HepG2 (cell line): ENCODE data around the gene KRTAP2-3. TPM values are rescaled to one million over a fixed set of nuclear protein-coding genes. Genes with fewer than 3 reads are reported as not detected.

ENCODE experiments used
- ATAC-seq: fragments of 200-7000 bp; cut with Tn5 transposase; 3 replicates; pipeline ENCODE4 v1.9.1; 2020; ENCODE audit warnings: mild to moderate bottlenecking, moderate library complexity
- BruUV-seq: library from RNA; stranded (reverse); fragments of 400-500 nt; replicated peaks from 2 replicates; lab custom pipeline; 2021; lab: Mats Ljungman, UMichigan
- CTCF ChIA-PET: fragments of 300-600 bp; formaldehyde crosslinking; extraction: SDS; loops from one replicate; lab custom pipeline; 2021; ENCODE audit warnings: low total read pairs, inconsistent platforms, low intra/inter-chr PET ratio; lab: Yijun Ruan, JAX
- POLR2A ChIA-PET: fragments of 350-600 bp; sonication (Branson Sonifier 250); formaldehyde crosslinking; loops from one replicate; lab custom pipeline; 2020; ENCODE audit warnings: antibody characterized with exemption, inconsistent platforms; lab: Yijun Ruan, JAX
- DNase-seq: peaks from one replicate; pipeline ENCODE4 v3.0.0-alpha.2; 2015; ENCODE audit warnings: low spot score
- FAIRE-seq: peaks from 3 replicates; lab custom pipeline; 2011; peaks lifted over from hg19 to GRCh38; lab: Jason Lieb, UNC
- H2AFZ ChIP-seq: one replicate; pipeline ENCODE4 v1.6.1; 2011; ENCODE audit warnings: low read length, inconsistent platforms
- H3K27ac ChIP-seq: fragments of 300-600 bp; 3 replicates; pipeline ENCODE4 v1.8.0; 2011; ENCODE audit warnings: mixed run types, mild to moderate bottlenecking, mixed read lengths, low read length, inconsistent platforms; ENCODE audit not compliant: insufficient read depth; ENCODE audit errors: extremely low read length
- H3K27me3 ChIP-seq, 2 experiments: fragments of 200-600 bp in 1 of 2; 2 replicates in 1 of 2; 3 replicates in 1 of 2; pipeline versions ENCODE4 v1.6.0 to v1.8.0; 2011; ENCODE audit warnings: low read length in 2 of 2, mild to moderate bottlenecking in 2 of 2, moderate library complexity in 2 of 2, inconsistent platforms in 1 of 2; ENCODE audit not compliant: insufficient read depth in 2 of 2, control insufficient read depth in 1 of 2
- H3K36me3 ChIP-seq, 2 experiments: fragments of 200-600 bp in 1 of 2; replicated peaks in 1 of 2; 2 replicates in 1 of 2; 3 replicates in 1 of 2; pipeline versions ENCODE4 v1.5.1 to v1.8.0; 2011; ENCODE audit warnings: low read length in 2 of 2, inconsistent platforms in 1 of 2; ENCODE audit not compliant: insufficient read depth in 2 of 2, control insufficient read depth in 1 of 2
- H3K4me1 ChIP-seq: 2 replicates; pipeline ENCODE4 v1.5.1; 2012; ENCODE audit warnings: low read length, inconsistent platforms; ENCODE audit not compliant: insufficient read depth
- H3K4me2 ChIP-seq: 2 replicates; pipeline ENCODE4 v1.6.0; 2011; ENCODE audit warnings: low read depth, low read length, inconsistent platforms
- H3K4me3 ChIP-seq, 3 experiments: fragments of 200-600 bp in 1 of 3; sonication (generic), shearing (Covaris generic) in 1 of 3; replicated peaks in 1 of 3; 2 replicates each; pipeline ENCODE4 v1.5.1; 2011 to 2016; ENCODE audit warnings: low read length in 3 of 3, inconsistent platforms in 2 of 3, low read depth in 2 of 3, mild to moderate bottlenecking in 2 of 3, control low read depth in 1 of 3, mixed read lengths in 1 of 3; ENCODE audit not compliant: insufficient read depth in 1 of 3
- H3K79me2 ChIP-seq: one replicate; pipeline ENCODE4 v1.6.1; 2011; ENCODE audit warnings: low read length, inconsistent platforms; ENCODE audit not compliant: insufficient read depth
- H3K9ac ChIP-seq: 2 replicates; pipeline ENCODE4 v1.6.0; 2011; ENCODE audit warnings: mild to moderate bottlenecking, low read depth, low read length, inconsistent platforms; ENCODE audit not compliant: insufficient read depth
- H3K9me3 ChIP-seq: 2 replicates; pipeline ENCODE4 v1.5.1; 2012; ENCODE audit warnings: mild to moderate bottlenecking, low read length
- H4K20me1 ChIP-seq: 2 replicates; pipeline ENCODE4 v1.6.0; 2011; ENCODE audit warnings: inconsistent platforms, mild to moderate bottlenecking, low read length, moderate library complexity; ENCODE audit not compliant: insufficient read depth
- ATF7-NPFF ChIP-seq: sonication (generic); formaldehyde crosslinking; IDR thresholded peaks from 2 replicates; pipeline ENCODE4 v1.8.1; 2023; ENCODE audit warnings: mild to moderate bottlenecking, low read depth, missing genetic modification reagents, moderate library complexity
- ATRX ChIP-seq: sonication (generic); formaldehyde crosslinking; IDR thresholded peaks from 2 replicates; pipeline ENCODE4 v1.4.0; 2020; ENCODE audit warnings: missing genetic modification reagents, borderline replicate concordance
- NCOA2 ChIP-seq: sonication (generic); formaldehyde crosslinking; IDR thresholded peaks from 2 replicates; pipeline ENCODE4 v1.8.0; 2022; ENCODE audit warnings: inconsistent platforms
- ZNF101 ChIP-seq: sonication (generic); formaldehyde crosslinking; IDR thresholded peaks from 2 replicates; pipeline ENCODE4 v1.4.0; 2020; ENCODE audit warnings: mild to moderate bottlenecking, low read depth, missing genetic modification reagents, borderline replicate concordance
- ZNF235 ChIP-seq: sonication (generic); formaldehyde crosslinking; IDR thresholded peaks from 2 replicates; pipeline ENCODE4 v1.8.1; 2023; ENCODE audit warnings: mild to moderate bottlenecking, missing genetic modification reagents, borderline replicate concordance
- ZNF468 ChIP-seq: sonication (generic); formaldehyde crosslinking; IDR thresholded peaks from 2 replicates; pipeline ENCODE4 v1.8.0; 2022; ENCODE audit warnings: mild to moderate bottlenecking, moderate library complexity, missing genetic modification reagents
- ZNF7 ChIP-seq: IDR thresholded peaks from 2 replicates; pipeline ENCODE4 v1.6.1; 2016; ENCODE audit warnings: missing biosample characterization, missing genetic modification reagents
- WGBS: methylation state at CpG from one replicate; pipeline ENCODE4 v1.1.6; 2017; ENCODE audit warnings: low lambda C conversion rate; 5-methylcytosine and 5-hydroxymethylcytosine counted together
- in situ Hi-C: cut with HindIII; loops from 2 replicates; pipeline ENCODE4 v1.10.0; 2017; ENCODE audit warnings: low pct_unique_long_range_greater_than_20kb; ENCODE audit not compliant: extremely low pct_ligation_motif_present
- intact Hi-C: fragments of 100-400 bp; cut with micrococcal nuclease; formaldehyde crosslinking; loops from one replicate; pipeline ENCODE4 v1.10.0; 2022; ENCODE audit not compliant: unreplicated experiment
- polyA plus RNA-seq, 8 experiments: library from polyadenylated mRNA; depleted of rRNA in 3 of 8; stranded (reverse) in 7 of 8; unstranded in 1 of 8; fragments of >200 nt; fragmentation: Illumina TruSeq in 4 of 8; extraction: Trizol in 4 of 8; gene quantifications; 2 replicates each; pipeline versions ENCODE4 v1.2.1 to v1.2.3, GENCODE V29; 2011 to 2016; ENCODE audit warnings: low read depth in 4 of 8, missing spikeins in 1 of 8, mixed read lengths in 1 of 8; ENCODE audit not compliant: insufficient read depth in 1 of 8
- total RNA-seq, 5 experiments: library from RNA; depleted of rRNA; stranded (reverse); fragments of >200 nt; fragmentation: Illumina TruSeq; extraction: Trizol; gene quantifications; 2 replicates each; pipeline ENCODE4 v1.2.3, GENCODE V29; 2016; ENCODE audit warnings: low read depth in 1 of 5
- TF ChIP-seq, protein P1 (sequence below): sonication (generic); formaldehyde crosslinking; IDR thresholded peaks from 2 replicates; pipeline ENCODE4 v1.4.0; 2020; ENCODE audit warnings: missing genetic modification reagents
- TF ChIP-seq, protein P2 (sequence below): sonication (generic); formaldehyde crosslinking; IDR thresholded peaks from 2 replicates; pipeline ENCODE4 v1.9.0; 2021; ENCODE audit warnings: mild to moderate bottlenecking, missing genetic modification reagents
- TF ChIP-seq, protein P3 (sequence below): IDR thresholded peaks from 2 replicates; pipeline ENCODE4 v1.6.1; 2016; ENCODE audit warnings: control low read depth

Gene KRTAP2-3
- total and polyA plus RNA-seq, 2 of the 13 experiments (the other 11 are each of a cell fraction or from before 2014, with no cell fraction given): 0.25 TPM; not detected in 1

DNA sequence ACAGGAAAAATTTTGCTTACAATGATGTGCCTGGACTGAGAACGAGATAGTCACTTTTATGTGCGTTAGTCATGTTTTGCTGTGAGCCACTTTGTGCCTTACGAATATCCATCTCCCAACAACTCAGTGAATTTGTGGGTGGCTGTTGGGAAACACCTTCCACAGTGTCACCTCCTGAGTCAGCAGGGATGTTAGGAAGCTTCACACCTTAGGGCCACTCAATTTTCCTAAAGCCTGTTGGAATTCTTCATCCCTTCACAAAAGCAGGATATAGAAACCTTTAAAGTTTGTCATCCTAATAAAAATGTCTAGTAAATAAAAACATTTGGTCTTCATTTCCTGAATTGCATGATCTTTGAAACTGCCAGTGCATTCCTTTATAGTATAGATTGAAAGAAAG lies 46.7 kb downstream of the KRTAP2-3 start (continued):
- TF ChIP-seq, protein P1, sequence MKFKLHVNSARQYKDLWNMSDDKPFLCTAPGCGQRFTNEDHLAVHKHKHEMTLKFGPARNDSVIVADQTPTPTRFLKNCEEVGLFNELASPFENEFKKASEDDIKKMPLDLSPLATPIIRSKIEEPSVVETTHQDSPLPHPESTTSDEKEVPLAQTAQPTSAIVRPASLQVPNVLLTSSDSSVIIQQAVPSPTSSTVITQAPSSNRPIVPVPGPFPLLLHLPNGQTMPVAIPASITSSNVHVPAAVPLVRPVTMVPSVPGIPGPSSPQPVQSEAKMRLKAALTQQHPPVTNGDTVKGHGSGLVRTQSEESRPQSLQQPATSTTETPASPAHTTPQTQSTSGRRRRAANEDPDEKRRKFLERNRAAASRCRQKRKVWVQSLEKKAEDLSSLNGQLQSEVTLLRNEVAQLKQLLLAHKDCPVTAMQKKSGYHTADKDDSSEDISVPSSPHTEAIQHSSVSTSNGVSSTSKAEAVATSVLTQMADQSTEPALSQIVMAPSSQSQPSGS: no peak
- TF ChIP-seq ATRX: no peak

DNA sequence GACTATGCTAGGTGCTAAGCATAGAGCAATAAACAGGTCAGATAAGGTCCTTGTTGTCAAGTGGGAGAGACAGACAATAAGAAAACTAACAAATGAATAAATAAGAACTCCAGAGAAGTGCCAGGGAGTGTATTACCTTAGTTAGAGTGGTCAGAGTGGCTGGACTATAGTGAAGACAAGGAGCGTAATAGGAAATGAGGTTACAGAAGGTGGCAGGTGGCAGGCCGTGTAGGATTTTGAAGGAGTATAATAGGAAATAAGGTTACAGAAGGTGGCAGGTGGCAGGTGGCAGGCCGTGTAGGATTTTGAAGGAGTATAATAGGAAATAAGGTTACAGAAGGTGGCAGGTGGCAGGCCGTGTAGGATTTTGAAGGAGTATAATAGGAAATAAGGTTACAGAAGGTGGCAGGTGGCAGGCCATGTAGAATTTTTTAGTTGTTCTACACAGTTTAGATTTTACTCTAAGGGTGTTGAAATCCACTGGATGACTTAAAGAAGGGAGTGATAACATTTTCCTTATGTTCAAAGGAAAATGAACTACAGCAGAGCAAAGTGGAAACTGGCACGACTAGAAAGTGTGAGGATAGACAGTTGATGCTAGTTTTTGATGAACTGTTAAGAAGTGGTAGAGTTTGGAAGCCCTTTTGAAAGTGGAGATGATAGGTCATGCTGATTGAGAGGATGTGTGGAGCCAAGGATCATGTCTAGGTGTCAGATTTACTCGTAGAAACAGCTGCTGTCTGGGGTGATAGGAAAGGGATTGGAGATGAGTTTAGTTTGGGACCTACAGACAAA lies 47.4 kb downstream of the KRTAP2-3 start:
- no peaks in the 10 kb centered on the region for H3K9me3 ChIP-seq
- H3K36me3 ChIP-seq: no peaks in the 10 kb centered on the region
- H3K4me3 ChIP-seq: no peak overlapping the region
- no peaks in the 10 kb centered on the region for H4K20me1 ChIP-seq
- FAIRE-seq (no peak), ATAC-seq (no peak), DNase-seq (no peak)
- WGBS: 87% methylated on average over 6 of the region's 6 CpGs
- no peak overlapping the region for H3K9ac ChIP-seq
- no peak overlapping the region for H3K4me2 ChIP-seq
- intact Hi-C loops (no loop called here), in situ Hi-C loops (no loop called here)
- H3K79me2 ChIP-seq: no peaks in the 10 kb centered on the region
- no peak overlapping the region for H3K27ac ChIP-seq
- POLR2A ChIA-PET: no interaction called here
- H3K27me3 ChIP-seq: no peaks in the 10 kb centered on the region
- H3K4me1 ChIP-seq: peaks cover 65% of the 10 kb centered on the region
- no peak overlapping the region for H2AFZ ChIP-seq
- no TSS peak for BruUV-seq
- TF ChIP-seq ZNF7 (CRISPR knock-in tag): no peak
- TF ChIP-seq ZNF101 (CRISPR knock-in tag): no peak
- TF ChIP-seq, protein P2, sequence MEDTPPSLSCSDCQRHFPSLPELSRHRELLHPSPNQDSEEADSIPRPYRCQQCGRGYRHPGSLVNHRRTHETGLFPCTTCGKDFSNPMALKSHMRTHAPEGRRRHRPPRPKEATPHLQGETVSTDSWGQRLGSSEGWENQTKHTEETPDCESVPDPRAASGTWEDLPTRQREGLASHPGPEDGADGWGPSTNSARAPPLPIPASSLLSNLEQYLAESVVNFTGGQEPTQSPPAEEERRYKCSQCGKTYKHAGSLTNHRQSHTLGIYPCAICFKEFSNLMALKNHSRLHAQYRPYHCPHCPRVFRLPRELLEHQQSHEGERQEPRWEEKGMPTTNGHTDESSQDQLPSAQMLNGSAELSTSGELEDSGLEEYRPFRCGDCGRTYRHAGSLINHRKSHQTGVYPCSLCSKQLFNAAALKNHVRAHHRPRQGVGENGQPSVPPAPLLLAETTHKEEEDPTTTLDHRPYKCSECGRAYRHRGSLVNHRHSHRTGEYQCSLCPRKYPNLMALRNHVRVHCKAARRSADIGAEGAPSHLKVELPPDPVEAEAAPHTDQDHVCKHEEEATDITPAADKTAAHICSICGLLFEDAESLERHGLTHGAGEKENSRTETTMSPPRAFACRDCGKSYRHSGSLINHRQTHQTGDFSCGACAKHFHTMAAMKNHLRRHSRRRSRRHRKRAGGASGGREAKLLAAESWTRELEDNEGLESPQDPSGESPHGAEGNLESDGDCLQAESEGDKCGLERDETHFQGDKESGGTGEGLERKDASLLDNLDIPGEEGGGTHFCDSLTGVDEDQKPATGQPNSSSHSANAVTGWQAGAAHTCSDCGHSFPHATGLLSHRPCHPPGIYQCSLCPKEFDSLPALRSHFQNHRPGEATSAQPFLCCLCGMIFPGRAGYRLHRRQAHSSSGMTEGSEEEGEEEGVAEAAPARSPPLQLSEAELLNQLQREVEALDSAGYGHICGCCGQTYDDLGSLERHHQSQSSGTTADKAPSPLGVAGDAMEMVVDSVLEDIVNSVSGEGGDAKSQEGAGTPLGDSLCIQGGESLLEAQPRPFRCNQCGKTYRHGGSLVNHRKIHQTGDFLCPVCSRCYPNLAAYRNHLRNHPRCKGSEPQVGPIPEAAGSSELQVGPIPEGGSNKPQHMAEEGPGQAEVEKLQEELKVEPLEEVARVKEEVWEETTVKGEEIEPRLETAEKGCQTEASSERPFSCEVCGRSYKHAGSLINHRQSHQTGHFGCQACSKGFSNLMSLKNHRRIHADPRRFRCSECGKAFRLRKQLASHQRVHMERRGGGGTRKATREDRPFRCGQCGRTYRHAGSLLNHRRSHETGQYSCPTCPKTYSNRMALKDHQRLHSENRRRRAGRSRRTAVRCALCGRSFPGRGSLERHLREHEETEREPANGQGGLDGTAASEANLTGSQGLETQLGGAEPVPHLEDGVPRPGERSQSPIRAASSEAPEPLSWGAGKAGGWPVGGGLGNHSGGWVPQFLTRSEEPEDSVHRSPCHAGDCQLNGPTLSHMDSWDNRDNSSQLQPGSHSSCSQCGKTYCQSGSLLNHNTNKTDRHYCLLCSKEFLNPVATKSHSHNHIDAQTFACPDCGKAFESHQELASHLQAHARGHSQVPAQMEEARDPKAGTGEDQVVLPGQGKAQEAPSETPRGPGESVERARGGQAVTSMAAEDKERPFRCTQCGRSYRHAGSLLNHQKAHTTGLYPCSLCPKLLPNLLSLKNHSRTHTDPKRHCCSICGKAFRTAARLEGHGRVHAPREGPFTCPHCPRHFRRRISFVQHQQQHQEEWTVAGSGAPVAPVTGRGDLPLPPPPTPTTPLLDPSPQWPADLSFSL (CRISPR knock-in tag): no peak
- TF ChIP-seq, protein P3, sequence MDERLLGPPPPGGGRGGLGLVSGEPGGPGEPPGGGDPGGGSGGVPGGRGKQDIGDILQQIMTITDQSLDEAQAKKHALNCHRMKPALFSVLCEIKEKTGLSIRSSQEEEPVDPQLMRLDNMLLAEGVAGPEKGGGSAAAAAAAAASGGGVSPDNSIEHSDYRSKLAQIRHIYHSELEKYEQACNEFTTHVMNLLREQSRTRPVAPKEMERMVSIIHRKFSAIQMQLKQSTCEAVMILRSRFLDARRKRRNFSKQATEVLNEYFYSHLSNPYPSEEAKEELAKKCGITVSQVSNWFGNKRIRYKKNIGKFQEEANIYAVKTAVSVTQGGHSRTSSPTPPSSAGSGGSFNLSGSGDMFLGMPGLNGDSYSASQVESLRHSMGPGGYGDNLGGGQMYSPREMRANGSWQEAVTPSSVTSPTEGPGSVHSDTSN (CRISPR knock-in tag): no peak
- TF ChIP-seq ZNF235 (CRISPR knock-in tag): no peak
- no peak for TF ChIP-seq ATF7-NPFF (CRISPR knock-in tag)
- no peak for TF ChIP-seq ATRX
- no peak for TF ChIP-seq ZNF468
- TF ChIP-seq NCOA2 (CRISPR knock-in tag): no peak
- CTCF ChIA-PET: no interaction called here
